ENCODE results near the gene PEX14.
A peak's percentile ranks its signal among the peaks of the same experiment; 100 is the strongest.

Gene PEX14

DNA sequence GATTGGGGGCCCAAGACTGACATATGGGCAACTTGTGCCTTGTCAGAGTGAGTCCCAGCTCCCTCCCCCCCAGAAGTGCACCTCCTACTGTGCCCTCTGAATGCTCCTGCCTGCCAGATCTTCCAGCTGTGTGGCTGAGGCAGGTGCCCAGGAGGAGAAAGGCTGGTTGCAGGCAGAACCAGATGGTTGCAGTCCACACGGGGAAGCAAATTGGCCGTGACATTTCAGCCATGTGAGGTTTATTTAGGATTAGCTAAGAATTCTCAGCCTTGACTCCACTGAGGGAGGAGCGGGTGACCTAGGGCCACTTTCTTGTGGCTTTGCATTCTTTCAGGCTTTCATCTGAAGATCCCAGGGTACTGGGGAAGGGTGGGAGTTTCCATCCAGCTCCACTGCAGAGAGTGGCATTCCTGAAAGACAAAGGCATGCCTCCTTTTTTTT lies 33.8 kb downstream of the PEX14 start:
- TF ChIP-seq ARNTL (CRISPR knock-in tag; IDR thresholded peaks at IDR 0.05; ENCODE audit: borderline replicate concordance, low read depth) (no peak), RARB (CRISPR knock-in tag; IDR thresholded peaks at IDR 0.05) (no peak), TOX (CRISPR knock-in tag; IDR thresholded peaks at IDR 0.05; ENCODE audit: borderline replicate concordance) (no peak), CSRNP3 (CRISPR knock-in tag; IDR thresholded peaks at IDR 0.05) (no peak), ISL1 (CRISPR knock-in tag; IDR thresholded peaks at IDR 0.05) (no peak), ZFP3 (CRISPR knock-in tag; IDR thresholded peaks at IDR 0.05) (no peak)
- peak; percentile 45 for ATAC-seq

GRCh38 chr1:10509809-10510509 lies 35.2 kb downstream of the PEX14 start:
- TF ChIP-seq, protein P1, sequence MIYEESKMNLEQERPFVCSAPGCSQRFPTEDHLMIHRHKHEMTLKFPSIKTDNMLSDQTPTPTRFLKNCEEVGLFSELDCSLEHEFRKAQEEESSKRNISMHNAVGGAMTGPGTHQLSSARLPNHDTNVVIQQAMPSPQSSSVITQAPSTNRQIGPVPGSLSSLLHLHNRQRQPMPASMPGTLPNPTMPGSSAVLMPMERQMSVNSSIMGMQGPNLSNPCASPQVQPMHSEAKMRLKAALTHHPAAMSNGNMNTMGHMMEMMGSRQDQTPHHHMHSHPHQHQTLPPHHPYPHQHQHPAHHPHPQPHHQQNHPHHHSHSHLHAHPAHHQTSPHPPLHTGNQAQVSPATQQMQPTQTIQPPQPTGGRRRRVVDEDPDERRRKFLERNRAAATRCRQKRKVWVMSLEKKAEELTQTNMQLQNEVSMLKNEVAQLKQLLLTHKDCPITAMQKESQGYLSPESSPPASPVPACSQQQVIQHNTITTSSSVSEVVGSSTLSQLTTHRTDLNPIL (CRISPR knock-in tag; IDR thresholded peaks at IDR 0.05; ENCODE audit: low read depth): no peak
- TF ChIP-seq CSRNP3 (CRISPR knock-in tag; IDR thresholded peaks at IDR 0.05): no peak
- TF ChIP-seq PATZ1 (CRISPR knock-in tag; IDR thresholded peaks at IDR 0.05; ENCODE audit: borderline replicate concordance): no peak
- no peak for TF ChIP-seq ZNF8 (CRISPR knock-in tag; IDR thresholded peaks at IDR 0.05)
- TF ChIP-seq, protein P2, sequence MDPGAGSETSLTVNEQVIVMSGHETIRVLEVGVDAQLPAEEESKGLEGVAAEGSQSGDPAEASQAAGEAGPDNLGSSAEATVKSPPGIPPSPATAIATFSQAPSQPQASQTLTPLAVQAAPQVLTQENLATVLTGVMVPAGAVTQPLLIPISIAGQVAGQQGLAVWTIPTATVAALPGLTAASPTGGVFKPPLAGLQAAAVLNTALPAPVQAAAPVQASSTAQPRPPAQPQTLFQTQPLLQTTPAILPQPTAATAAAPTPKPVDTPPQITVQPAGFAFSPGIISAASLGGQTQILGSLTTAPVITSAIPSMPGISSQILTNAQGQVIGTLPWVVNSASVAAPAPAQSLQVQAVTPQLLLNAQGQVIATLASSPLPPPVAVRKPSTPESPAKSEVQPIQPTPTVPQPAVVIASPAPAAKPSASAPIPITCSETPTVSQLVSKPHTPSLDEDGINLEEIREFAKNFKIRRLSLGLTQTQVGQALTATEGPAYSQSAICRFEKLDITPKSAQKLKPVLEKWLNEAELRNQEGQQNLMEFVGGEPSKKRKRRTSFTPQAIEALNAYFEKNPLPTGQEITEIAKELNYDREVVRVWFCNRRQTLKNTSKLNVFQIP (CRISPR knock-in tag; IDR thresholded peaks at IDR 0.05; ENCODE audit: borderline replicate concordance, low read depth): no peak
- no peak for ATAC-seq

DNA sequence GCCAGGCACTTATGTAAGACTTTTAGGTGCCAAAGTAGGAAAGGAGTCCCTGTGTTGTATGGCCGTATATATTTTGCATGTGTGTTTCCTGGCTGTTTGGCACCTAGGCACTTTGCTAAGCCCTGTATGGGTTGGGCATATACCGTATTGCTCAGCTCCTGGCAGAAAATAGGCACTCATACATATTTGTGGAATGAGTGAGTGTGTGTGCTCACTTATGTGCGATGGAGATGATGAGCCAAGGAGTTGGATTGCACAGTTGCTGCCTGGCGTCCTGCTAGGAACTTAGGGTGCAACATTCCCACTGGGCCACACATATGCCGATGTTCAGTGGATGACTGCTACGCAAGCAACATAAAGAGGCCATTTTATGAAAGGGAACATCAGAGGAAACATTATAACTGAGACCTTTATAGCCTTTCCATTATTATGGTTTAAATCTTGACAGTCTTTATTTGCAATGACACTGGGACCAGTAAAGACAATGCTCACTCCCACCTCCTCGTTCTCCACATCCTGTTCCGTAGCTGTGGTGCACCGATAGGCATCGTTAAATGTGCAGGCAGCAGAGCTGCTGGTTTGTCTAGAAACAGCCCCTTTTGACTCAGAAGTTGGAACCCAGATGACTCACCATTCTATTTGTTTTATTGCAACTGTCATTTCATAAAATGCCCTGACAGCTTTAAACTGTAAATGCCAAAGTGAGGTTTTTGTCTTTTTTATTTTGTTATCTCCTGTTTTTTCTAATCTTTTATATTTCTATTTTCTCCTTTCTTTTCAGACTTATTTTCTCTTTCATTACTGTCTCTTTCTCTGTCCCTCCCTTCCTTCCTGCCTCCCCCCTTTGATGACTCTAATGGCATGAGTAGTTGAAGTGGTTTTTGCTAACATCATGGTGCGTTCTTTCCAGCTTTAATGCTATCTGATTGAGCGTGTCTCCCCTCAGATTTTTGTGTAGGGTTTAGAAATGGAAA lies 36.1 kb downstream of the PEX14 start:
- TF ChIP-seq PPARA (CRISPR knock-in tag; IDR thresholded peaks at IDR 0.05; ENCODE audit: borderline replicate concordance) (no peak), ISL1 (CRISPR knock-in tag; IDR thresholded peaks at IDR 0.05) (peak; percentile 38; the same call in 1 of the 2 replicates), ZNF8 (CRISPR knock-in tag; IDR thresholded peaks at IDR 0.05) (peak; percentile 56; the same call in 1 of the 2 replicates)
- peak; percentile 78 for ATAC-seq

DNA sequence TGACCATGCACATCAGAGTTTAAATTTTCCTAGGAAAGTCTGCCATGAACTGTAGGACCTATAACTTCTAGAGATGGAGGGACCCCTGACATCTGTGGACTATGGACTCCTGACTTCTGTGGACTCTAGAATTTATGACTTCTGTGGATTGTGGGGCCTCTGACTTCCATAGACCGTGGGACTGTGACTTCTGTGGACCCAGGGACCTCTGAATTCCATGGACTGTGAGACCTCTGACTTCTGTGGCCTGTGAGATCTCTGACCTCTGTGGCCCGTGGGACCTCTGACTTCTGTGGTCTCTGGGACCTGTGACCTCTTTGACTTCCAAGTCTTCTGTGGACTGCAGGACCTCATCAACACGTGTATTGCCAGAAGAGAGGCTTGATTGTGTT lies 36.7 kb downstream of the PEX14 start:
- ATAC-seq: no peak
- TF ChIP-seq ZC3H10 (CRISPR knock-in tag; IDR thresholded peaks at IDR 0.05) (no peak), CSRNP3 (CRISPR knock-in tag; IDR thresholded peaks at IDR 0.05) (no peak), OSR1 (CRISPR knock-in tag; IDR thresholded peaks at IDR 0.05) (no peak), ESRRG (CRISPR knock-in tag; IDR thresholded peaks at IDR 0.05) (no peak), ARNTL (CRISPR knock-in tag; IDR thresholded peaks at IDR 0.05; ENCODE audit: borderline replicate concordance, low read depth) (no peak), ISL1 (CRISPR knock-in tag; IDR thresholded peaks at IDR 0.05) (no peak), RARB (CRISPR knock-in tag; IDR thresholded peaks at IDR 0.05) (no peak), PPARA (CRISPR knock-in tag; IDR thresholded peaks at IDR 0.05; ENCODE audit: borderline replicate concordance) (no peak), BACH2 (CRISPR knock-in tag; IDR thresholded peaks at IDR 0.05; ENCODE audit: borderline replicate concordance) (no peak), CSDC2 (CRISPR knock-in tag; IDR thresholded peaks at IDR 0.05) (no peak), ZNF8 (CRISPR knock-in tag; IDR thresholded peaks at IDR 0.05) (no peak), ZNF70 (CRISPR knock-in tag; IDR thresholded peaks at IDR 0.05) (no peak), TSHZ2 (CRISPR knock-in tag; IDR thresholded peaks at IDR 0.05) (no peak)
- TF ChIP-seq, protein P2 (CRISPR knock-in tag; IDR thresholded peaks at IDR 0.05; ENCODE audit: borderline replicate concordance, low read depth): no peak

Data from SK-N-SH treated with all-trans-retinoic acid at 6 μM for 48 hours (cell line).